Activated T-cell treated with anti-CD3 and anti-CD28 coated beads, Interleukin-2, amount 50 U/mL, for 4 hours (primary cell): Measurements from ENCODE around the gene TYROBP. TPM values are rescaled to one million over a fixed set of nuclear protein-coding genes. Genes with fewer than 3 reads are reported as not detected.
"Not testable (repeated sequence)": the region's sequence is repeated elsewhere in the genome, so short reads cannot be mapped to it uniquely, and the experiment has no call there.

Experiments used
- ATAC-seq, 2 donors: fragments of 200-7000 bp; cut with Tn5 transposase; one replicate each; pipeline ENCODE4 v1.10.0; 2021
- DNase-seq: peaks from one replicate; pipeline ENCODE4 v3.0.0-alpha.2; 2020
- H3K27me3 Mint-ChIP-seq: one replicate; pipeline ENCODE4 v1.8.0; 2021; ENCODE audit warnings: low read depth, mixed read lengths
- H3K36me3 Mint-ChIP-seq: one replicate; pipeline ENCODE4 v1.8.0; 2022; ENCODE audit warnings: mixed read lengths; ENCODE audit not compliant: insufficient read depth
- H3K4me1 Mint-ChIP-seq: one replicate; pipeline ENCODE4 v1.8.0; 2021; ENCODE audit warnings: low read depth, mixed read lengths
- H3K4me3 Mint-ChIP-seq: one replicate; pipeline ENCODE4 v1.8.0; 2021; ENCODE audit warnings: mild to moderate bottlenecking, moderate library complexity, mixed read lengths
- H3K9me3 Mint-ChIP-seq: one replicate; pipeline ENCODE4 v1.8.0; 2021; ENCODE audit warnings: mixed read lengths
- total RNA-seq, 3 donors: library from RNA; stranded (reverse); gene quantifications; one replicate each; pipeline ENCODE4 v1.2.1, GENCODE V29; 2021

TYROBP gene
- total RNA-seq, 3 donors from 2014 or later = 0.52 to 0.69 TPM; not detected in 1

- Mint-ChIP-seq H3K9me3 (no peaks in the 10 kb centered on the region), H3K27me3 (no peaks in the 10 kb centered on the region), H3K4me3 (peak overlapping the region; percentile 94), H3K4me1 (peaks cover 66% of the 10 kb centered on the region), H3K36me3 (peaks cover 14% of the 10 kb centered on the region)
- ATAC-seq (peak; percentile 75 to 77), DNase-seq (peak; percentile 85)
Measured at GRCh38 chr19:35899547-35900214, 8.4 kb downstream of the TYROBP start.

- no peaks in the 10 kb centered on the region for H3K9me3 Mint-ChIP-seq
- ATAC-seq = no peak
- H3K4me3 Mint-ChIP-seq = peak overlapping the region; percentile 94
- no peaks in the 10 kb centered on the region for H3K27me3 Mint-ChIP-seq
- peaks cover 55% of the 10 kb centered on the region for H3K4me1 Mint-ChIP-seq
- H3K36me3 Mint-ChIP-seq = peaks cover 14% of the 10 kb centered on the region
- no peak for DNase-seq
Measured at GRCh38 chr19:35898499-35898809, 9.6 kb downstream of the TYROBP start.

GRCh38 chr19:35897706-35898451 is 10.2 kb downstream of the TYROBP start:
- Mint-ChIP-seq H3K36me3 (peaks cover 18% of the 10 kb centered on the region), H3K27me3 (no peaks in the 10 kb centered on the region), H3K4me3 (peak overlapping the region; percentile 94), H3K4me1 (peaks cover 52% of the 10 kb centered on the region), H3K9me3 (no peaks in the 10 kb centered on the region)
- DNase-seq (no peak), ATAC-seq (no peak)

DNA sequence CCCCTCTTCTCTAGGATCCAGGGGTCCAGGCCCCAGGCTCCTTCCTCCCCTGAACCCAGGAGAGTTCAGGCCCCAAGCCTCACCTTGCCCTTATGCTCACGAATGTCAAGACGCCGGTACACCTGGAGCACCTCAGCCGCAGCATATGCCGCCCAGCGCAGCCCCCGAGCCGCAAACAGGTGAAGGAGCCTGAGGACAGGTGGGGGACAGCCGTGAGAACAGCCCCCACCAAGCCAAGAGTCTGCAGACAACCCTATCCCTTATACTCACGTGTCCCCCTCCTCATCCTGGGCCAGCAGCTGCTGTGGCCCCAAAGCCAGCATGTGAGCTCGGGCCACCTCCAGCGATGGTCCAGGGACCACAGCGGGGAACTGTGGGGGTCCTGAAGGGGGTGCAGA is 11.5 kb downstream of the TYROBP start:
- Mint-ChIP-seq H3K9me3 (no peaks in the 10 kb centered on the region), H3K36me3 (peaks cover 23% of the 10 kb centered on the region), H3K4me1 (peaks cover 40% of the 10 kb centered on the region), H3K27me3 (no peaks in the 10 kb centered on the region), H3K4me3 (peak overlapping the region; percentile 94)
- DNase-seq (no peak), ATAC-seq (no peak)

- Mint-ChIP-seq H3K27me3 (no peaks in the 10 kb centered on the region), H3K9me3 (no peaks in the 10 kb centered on the region)
- DNase-seq = no peak
Measured at GRCh38 chr19:35895911-35896642, 12.0 kb downstream of the TYROBP start.

DNA sequence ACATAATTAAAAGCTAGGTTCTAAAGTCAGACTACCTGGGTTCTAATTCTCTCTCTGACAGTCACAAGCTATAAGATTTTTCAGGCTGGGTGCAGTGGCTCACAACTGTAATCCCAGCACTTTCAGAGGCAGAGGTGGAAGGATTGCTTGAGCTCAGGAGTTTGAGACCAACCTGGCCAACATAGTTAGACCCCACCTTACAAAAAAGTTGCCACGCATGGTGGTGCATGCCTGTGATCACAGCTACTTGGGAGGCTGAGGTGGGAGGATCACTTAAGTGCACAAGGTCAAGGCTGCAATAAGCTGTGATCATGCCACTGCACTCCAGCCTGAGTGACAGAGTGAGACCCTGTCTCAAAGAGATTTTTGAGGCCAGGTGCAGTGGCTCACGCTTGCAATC is 13.8 kb downstream of the TYROBP start:
- no peak overlapping the region for H3K4me3 Mint-ChIP-seq
- peaks cover 32% of the 10 kb centered on the region for H3K36me3 Mint-ChIP-seq
- H3K9me3 Mint-ChIP-seq = no peaks in the 10 kb centered on the region
- DNase-seq = no peak
- no peak for ATAC-seq
- peaks cover 31% of the 10 kb centered on the region for H3K4me1 Mint-ChIP-seq
- no peaks in the 10 kb centered on the region for H3K27me3 Mint-ChIP-seq

More at GRCh38 chr19:35895911-35896642, 12.0 kb downstream of the TYROBP start:
- peaks cover 24% of the 10 kb centered on the region for H3K36me3 Mint-ChIP-seq
- peak overlapping the region; percentile 94 for H3K4me3 Mint-ChIP-seq
- peaks cover 35% of the 10 kb centered on the region for H3K4me1 Mint-ChIP-seq
- ATAC-seq = no peak

GRCh38 chr19:35891819-35892218 is 16.3 kb downstream of the TYROBP start:
- Mint-ChIP-seq H3K36me3 (peaks cover 36% of the 10 kb centered on the region), H3K4me1 (peaks cover 17% of the 10 kb centered on the region)
- not testable (repeated sequence) for H3K4me3 Mint-ChIP-seq, DNase-seq, H3K9me3 Mint-ChIP-seq, H3K27me3 Mint-ChIP-seq, ATAC-seq

- H3K4me3 Mint-ChIP-seq = no peak overlapping the region
- H3K4me1 Mint-ChIP-seq = peaks cover 7% of the 10 kb centered on the region
- H3K36me3 Mint-ChIP-seq = peaks cover 32% of the 10 kb centered on the region
- ATAC-seq (no peak), DNase-seq (peak; percentile 27)
- H3K9me3 Mint-ChIP-seq = no peaks in the 10 kb centered on the region
- H3K27me3 Mint-ChIP-seq = no peaks in the 10 kb centered on the region
Measured at GRCh38 chr19:35890113-35890650, 17.9 kb downstream of the TYROBP start.

DNA sequence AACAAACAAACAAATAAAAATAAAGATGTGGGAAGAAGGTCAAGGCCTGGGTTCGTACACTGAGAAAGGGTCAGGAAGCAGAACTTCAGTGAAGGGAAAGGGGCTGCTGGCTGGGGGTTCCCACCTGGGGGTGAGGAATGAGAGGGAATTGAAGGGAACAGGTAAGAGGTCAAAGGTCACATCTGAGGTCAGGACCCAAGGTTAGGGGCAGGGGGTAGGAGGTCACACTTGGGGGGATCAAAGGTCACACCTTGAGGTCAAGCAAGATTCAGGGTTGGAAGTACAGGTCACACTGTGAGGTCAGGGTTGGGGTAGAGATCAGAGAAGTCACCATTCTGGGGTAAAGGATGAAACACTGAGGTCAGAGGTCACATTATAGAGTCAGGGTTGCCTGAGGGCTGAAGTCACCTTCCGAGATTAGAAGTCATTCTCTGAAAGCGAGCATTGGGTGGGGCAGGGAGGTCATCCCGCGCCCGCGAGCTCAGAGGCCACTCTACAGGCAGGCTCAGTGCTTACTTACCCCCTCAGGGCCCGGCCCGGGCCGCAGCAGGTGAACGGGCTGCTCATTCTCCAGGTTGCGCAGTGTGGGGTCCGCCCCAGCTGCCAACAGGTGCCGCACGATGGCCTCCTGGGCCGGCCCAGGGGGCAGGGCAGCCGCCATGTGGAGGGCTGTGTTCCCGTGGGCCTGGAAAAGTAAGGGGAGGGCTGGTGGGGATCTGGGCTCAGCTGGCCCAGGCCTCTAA is 18.6 kb downstream of the TYROBP start:
- Mint-ChIP-seq H3K4me1 (peaks cover 4% of the 10 kb centered on the region), H3K4me3 (no peak overlapping the region), H3K27me3 (no peaks in the 10 kb centered on the region), H3K36me3 (peaks cover 32% of the 10 kb centered on the region), H3K9me3 (no peaks in the 10 kb centered on the region)
- ATAC-seq (no peak), DNase-seq (no peak)

- H3K4me3 Mint-ChIP-seq = no peak overlapping the region
- peaks cover 4% of the 10 kb centered on the region for H3K4me1 Mint-ChIP-seq
- peaks cover 32% of the 10 kb centered on the region for H3K36me3 Mint-ChIP-seq
- DNase-seq (no peak), ATAC-seq (no peak)
- H3K9me3 Mint-ChIP-seq = no peaks in the 10 kb centered on the region
- no peaks in the 10 kb centered on the region for H3K27me3 Mint-ChIP-seq
Measured at GRCh38 chr19:35888398-35888797, 19.7 kb downstream of the TYROBP start.

DNA sequence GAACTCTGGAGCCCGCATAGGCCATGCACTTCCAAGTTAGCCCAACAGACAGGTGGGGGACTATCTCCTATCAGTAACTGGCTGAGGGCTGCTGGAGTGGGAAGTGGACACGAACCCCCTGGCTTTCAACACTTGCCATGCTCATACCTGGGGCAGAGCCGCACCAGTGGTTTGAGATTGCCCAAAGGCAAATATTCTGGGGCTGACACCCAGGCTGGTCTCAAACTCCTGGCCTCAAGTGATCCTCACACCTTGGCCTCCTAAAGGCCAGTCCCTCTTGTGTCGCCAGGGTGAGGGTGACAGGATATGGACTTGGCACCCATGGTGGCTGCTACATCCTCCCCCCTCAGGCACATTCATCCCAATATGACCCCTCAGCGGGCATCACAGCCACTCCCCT is 20.9 kb downstream of the TYROBP start:
- H3K4me3 Mint-ChIP-seq = no peak overlapping the region
- ATAC-seq = no peak
- H3K36me3 Mint-ChIP-seq = peaks cover 23% of the 10 kb centered on the region
- H3K9me3 Mint-ChIP-seq = no peaks in the 10 kb centered on the region
- no peaks in the 10 kb centered on the region for H3K27me3 Mint-ChIP-seq
- no peak for DNase-seq
- H3K4me1 Mint-ChIP-seq = peaks cover 4% of the 10 kb centered on the region

DNA sequence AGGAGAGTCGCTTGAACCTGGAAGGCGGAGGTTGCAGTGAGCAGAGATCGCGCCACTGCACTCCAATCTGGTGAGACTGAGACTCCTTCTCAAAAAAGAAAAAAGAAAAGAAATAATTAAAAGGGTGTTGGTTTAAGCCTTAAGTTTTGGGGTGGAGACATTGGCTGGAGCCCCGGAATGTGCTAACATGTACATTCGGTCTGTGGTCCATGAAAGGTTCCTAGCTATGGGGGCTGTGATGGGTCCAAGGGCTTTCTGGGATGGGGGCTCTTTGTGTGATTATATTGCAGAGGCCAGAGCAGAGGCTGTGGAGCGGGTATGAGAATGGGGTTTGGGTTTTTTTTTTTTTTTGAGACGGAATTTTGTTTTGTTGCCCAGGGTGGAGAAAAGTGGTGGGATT is 22.2 kb downstream of the TYROBP start:
- Mint-ChIP-seq H3K27me3 (peaks cover 2% of the 10 kb centered on the region), H3K36me3 (peaks cover 20% of the 10 kb centered on the region), H3K4me1 (peaks cover 6% of the 10 kb centered on the region), H3K9me3 (no peaks in the 10 kb centered on the region), H3K4me3 (no peak overlapping the region)
- ATAC-seq (no peak), DNase-seq (no peak)

DNA sequence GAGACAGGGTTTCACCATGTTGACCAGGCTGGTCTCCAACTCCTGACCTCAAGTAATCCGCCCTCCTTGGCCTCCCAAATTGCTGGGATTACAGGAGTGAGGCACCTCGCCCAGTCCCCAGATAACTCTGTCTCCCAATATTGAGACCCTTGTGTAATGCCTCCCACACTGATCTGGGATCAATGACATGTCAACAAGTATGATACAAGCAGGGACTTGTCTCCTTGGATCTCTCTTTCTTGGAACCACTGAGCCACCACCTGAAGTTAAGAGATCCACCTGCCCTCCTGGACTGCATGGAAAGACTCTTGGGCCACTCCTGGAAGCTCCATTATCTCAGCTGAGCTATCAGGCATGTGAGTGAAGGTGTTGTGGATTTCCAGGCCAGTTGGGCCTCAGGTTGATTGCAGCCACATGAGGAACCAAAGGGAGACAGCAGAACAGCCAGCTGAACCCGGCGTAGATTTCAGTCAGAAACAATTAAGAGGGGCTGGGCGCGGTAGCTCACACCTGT is 22.8 kb downstream of the TYROBP start:
- no peaks in the 10 kb centered on the region for H3K9me3 Mint-ChIP-seq
- ATAC-seq = no peak
- H3K27me3 Mint-ChIP-seq = peaks cover 2% of the 10 kb centered on the region
- DNase-seq = no peak
- peaks cover 17% of the 10 kb centered on the region for H3K36me3 Mint-ChIP-seq
- peaks cover 6% of the 10 kb centered on the region for H3K4me1 Mint-ChIP-seq
- no peak overlapping the region for H3K4me3 Mint-ChIP-seq

GRCh38 chr19:35883882-35884281 is 24.2 kb downstream of the TYROBP start:
- Mint-ChIP-seq H3K9me3 (no peaks in the 10 kb centered on the region), H3K4me1 (peaks cover 8% of the 10 kb centered on the region), H3K4me3 (no peak overlapping the region), H3K27me3 (peaks cover 16% of the 10 kb centered on the region), H3K36me3 (peaks cover 13% of the 10 kb centered on the region)
- DNase-seq (peak; percentile 21), ATAC-seq (no peak)
